HG03280 (cell line): ENCODE results near the gene FAM187B.

Source experiments
- ATAC-seq: cut with Tn5 transposase; IDR thresholded peaks from one replicate; pipeline ENCODE4 v1.9.1; 2021; ENCODE audit warnings: mild to moderate bottlenecking, moderate library complexity; ENCODE audit not compliant: unreplicated experiment

Gene FAM187B

DNA sequence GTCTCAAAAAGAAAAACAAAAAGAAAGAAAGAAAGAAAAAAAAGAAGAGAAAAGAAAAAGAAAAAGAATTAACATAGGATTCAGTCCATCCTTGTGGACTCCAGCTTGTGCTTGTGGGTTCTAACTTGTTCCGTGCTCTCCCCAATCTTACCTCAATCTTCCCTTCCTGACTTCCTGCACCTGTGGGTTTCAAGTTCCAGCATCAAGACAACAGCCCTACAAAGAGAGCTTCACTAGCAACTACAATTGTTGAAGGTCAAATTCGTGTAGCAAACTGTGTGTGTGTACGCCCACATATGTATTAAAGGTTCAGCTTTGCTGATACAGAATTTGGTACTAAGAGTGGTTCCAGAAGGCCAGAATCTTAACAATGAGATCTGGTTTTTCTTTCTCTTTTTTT, 48.7 kb downstream of the FAM187B start:
- no peak for ATAC-seq

DNA sequence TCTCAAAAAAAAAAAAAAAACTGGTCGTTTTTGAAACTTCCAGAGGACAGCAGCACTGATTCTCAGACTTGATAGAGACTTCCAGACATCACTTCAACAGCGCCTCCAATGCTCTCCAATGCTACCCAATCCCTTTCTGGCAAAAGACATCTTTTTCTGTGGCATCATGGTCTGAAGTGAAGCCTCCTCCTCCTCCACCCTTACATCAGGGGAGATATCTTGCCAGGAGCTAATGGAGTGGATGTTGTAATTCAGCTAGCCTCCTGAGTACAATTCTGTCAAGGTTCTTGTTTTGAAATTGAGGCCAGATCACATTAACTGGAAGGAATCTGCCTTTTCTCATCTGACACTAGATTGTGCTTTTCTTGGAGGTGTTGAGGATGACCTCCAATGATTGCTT, 49.8 kb downstream of the FAM187B start:
- no peak for ATAC-seq

DNA sequence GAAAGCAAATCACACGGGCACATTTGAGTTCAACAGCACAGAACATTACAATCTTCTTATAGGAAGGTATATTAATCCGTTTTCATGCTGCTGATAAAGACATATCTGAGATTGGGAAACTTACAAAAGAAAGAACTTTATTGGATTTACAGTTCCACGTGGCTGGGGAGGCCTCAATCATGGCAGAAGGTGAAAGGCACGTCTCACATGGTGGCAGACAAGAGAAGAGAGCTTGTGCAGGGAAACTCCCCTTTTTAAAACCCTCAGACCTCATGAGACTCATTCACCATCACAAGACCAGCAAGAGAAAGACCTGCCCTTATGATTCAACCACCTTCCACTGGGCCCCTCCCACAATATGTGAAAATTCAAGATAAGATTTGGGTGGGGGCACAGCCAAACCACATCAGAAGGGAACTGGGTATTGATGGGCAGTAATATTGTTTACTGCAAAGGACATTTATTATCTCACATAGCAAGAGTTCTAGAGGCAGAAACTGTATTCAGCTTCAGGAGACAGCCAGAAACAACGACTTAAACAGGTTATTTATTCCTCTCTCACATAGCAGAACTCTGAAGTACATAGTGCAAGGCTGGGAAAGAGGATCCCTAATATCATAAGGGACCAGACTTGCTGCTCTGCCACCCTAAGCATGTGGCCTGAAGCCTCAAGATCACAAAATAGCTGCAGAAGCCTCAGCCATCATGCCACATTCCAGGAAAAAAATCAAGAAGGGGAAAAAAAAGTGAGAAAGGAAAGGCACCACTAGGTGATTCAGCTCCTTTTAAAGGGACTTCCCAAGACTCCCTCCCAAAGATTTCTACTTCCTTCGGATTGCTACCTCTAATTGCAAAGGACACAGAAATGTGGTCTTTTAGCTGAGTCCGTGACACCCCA, 50.9 kb downstream of the FAM187B start:
- no peak for ATAC-seq

DNA sequence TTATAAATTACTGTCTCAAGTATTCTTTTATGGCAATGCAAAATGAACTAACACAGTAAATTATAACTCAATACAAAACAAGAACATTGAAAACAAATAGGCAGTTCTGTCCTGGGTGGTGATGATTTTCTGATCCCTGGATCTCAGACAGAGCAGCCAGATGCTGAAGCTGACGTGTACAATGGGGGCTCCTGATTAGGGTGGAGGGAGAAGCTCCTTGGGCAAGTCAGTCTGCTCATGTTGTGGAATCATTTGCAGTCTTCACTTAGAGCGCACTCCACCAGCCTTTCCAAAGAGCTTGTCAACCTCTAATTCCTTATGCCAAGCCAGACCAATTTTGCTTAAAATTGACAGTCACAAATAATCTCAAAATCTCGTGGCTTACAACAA, 52.4 kb downstream of the FAM187B start:
- ATAC-seq, result no peak
